HL-60 (cell line): ENCODE results near the gene KCTD16.

ENCODE experiments used
- DNase-seq, 2 experiments: peaks; one replicate each; pipeline ENCODE4 v3.0.0-alpha.2; 2010 to 2020; ENCODE audit warnings: low read depth in 1 of 2, low spot score in 1 of 2
- H3K27ac ChIP-seq: fragments of 250-450 bp; sonication (Bioruptor Pico); replicated peaks from 2 replicates; pipeline ENCODE4 v1.5.1; 2020; ENCODE audit warnings: mild to moderate bottlenecking, moderate library complexity
- H3K27me3 ChIP-seq: fragments of 250-450 bp; sonication (Bioruptor Pico); 2 replicates; pipeline ENCODE4 v1.5.1; 2021; ENCODE audit warnings: mild to moderate bottlenecking, moderate library complexity; ENCODE audit not compliant: insufficient read depth, poor library complexity, severe bottlenecking
- H3K4me3 ChIP-seq: replicated peaks from 2 replicates; pipeline ENCODE4 v1.5.1; 2011; ENCODE audit warnings: mild to moderate bottlenecking, control low read depth, low read length; ENCODE audit not compliant: insufficient read depth
- CTCF ChIP-seq: IDR thresholded peaks from one replicate; pipeline ENCODE4 v1.5.1; 2011; ENCODE audit warnings: low read length, control low read depth, inconsistent platforms; ENCODE audit not compliant: insufficient read depth
- GABPA ChIP-seq: IDR thresholded peaks from 2 replicates; pipeline ENCODE4 v1.6.1; 2012; ENCODE audit warnings: low read depth
- POLR2AphosphoS5 ChIP-seq: IDR thresholded peaks from 2 replicates; pipeline ENCODE4 v1.6.1; 2012; ENCODE audit warnings: low read depth
- REST ChIP-seq: IDR thresholded peaks from 2 replicates; pipeline ENCODE4 v1.6.1; 2012; ENCODE audit warnings: low read depth; ENCODE audit not compliant: insufficient replicate concordance
- SPI1 ChIP-seq: IDR thresholded peaks from 2 replicates; pipeline ENCODE4 v1.6.1; 2012; ENCODE audit warnings: low read depth, mild to moderate bottlenecking, borderline replicate concordance

The KCTD16 gene

GRCh38 chr5:144451187-144451973 is 280.7 kb downstream of the KCTD16 start:
- DNase-seq = no peak
- no peaks in the 10 kb centered on the region for H3K27me3 ChIP-seq
- no peak for TF ChIP-seq GABPA
- no peak for TF ChIP-seq CTCF
- TF ChIP-seq POLR2AphosphoS5 = no peak
- no peak for TF ChIP-seq SPI1
- TF ChIP-seq REST = no peak
- H3K4me3 ChIP-seq = no peak overlapping the region
- no peak overlapping the region for H3K27ac ChIP-seq

- TF ChIP-seq REST (no peak), GABPA (no peak), POLR2AphosphoS5 (no peak), SPI1 (no peak), CTCF (no peak)
- no peak for DNase-seq
- no peak overlapping the region for H3K27ac ChIP-seq
- no peaks in the 10 kb centered on the region for H3K27me3 ChIP-seq
- H3K4me3 ChIP-seq = no peak overlapping the region
These were observed 283.1 kb downstream of the KCTD16 start for GRCh38 chr5:144453753-144454152.

GRCh38 chr5:144457160-144457559 is 286.5 kb downstream of the KCTD16 start:
- H3K27ac ChIP-seq = no peak overlapping the region
- DNase-seq = no peak
- TF ChIP-seq CTCF = no peak
- TF ChIP-seq REST = no peak
- TF ChIP-seq SPI1 = no peak
- TF ChIP-seq POLR2AphosphoS5 = no peak
- TF ChIP-seq GABPA = no peak
- H3K4me3 ChIP-seq = no peak overlapping the region
- no peaks in the 10 kb centered on the region for H3K27me3 ChIP-seq
